D721Med (cell line): ENCODE data around the gene FAM151A.

Experiments used
- DNase-seq: peaks from one replicate; pipeline ENCODE4 v3.0.0; 2011; ENCODE audit warnings: low spot score; ENCODE audit not compliant: insufficient read length
- FAIRE-seq: peaks from 2 replicates; lab custom pipeline; 2011; peaks lifted over from hg19 to GRCh38; lab: Jason Lieb, UNC
- TF ChIP-seq, protein P1 (sequence below): IDR thresholded peaks from 2 replicates; pipeline ENCODE4 v1.5.1; 2012; ENCODE audit warnings: mild to moderate bottlenecking, control low read depth; ENCODE audit not compliant: insufficient read depth; ENCODE audit errors: missing control alignments

Gene FAM151A

DNA sequence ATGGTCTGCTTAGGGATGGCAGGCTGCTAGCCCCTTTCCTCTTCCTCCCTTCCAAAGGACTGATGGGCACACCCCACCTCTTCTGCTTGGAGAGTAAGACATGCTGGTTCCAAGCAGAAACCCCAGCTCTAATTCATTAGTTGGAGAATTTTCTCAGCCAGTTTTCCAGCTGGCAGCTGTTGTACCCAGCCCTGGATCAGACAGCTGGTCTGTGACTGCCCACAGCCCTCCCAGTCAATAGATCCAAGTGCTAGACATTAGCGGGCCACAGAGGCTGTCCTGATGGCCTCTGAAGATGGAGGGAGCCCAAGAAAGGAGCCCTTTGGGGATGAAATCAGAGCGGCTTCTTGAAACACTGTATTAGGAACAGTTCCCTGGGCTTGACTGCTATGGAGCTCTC lies 39.5 kb downstream of the FAM151A start:
- TF ChIP-seq, protein P1, sequence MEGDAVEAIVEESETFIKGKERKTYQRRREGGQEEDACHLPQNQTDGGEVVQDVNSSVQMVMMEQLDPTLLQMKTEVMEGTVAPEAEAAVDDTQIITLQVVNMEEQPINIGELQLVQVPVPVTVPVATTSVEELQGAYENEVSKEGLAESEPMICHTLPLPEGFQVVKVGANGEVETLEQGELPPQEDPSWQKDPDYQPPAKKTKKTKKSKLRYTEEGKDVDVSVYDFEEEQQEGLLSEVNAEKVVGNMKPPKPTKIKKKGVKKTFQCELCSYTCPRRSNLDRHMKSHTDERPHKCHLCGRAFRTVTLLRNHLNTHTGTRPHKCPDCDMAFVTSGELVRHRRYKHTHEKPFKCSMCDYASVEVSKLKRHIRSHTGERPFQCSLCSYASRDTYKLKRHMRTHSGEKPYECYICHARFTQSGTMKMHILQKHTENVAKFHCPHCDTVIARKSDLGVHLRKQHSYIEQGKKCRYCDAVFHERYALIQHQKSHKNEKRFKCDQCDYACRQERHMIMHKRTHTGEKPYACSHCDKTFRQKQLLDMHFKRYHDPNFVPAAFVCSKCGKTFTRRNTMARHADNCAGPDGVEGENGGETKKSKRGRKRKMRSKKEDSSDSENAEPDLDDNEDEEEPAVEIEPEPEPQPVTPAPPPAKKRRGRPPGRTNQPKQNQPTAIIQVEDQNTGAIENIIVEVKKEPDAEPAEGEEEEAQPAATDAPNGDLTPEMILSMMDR: no peak
- FAIRE-seq: no peak
- no peak for DNase-seq

DNA sequence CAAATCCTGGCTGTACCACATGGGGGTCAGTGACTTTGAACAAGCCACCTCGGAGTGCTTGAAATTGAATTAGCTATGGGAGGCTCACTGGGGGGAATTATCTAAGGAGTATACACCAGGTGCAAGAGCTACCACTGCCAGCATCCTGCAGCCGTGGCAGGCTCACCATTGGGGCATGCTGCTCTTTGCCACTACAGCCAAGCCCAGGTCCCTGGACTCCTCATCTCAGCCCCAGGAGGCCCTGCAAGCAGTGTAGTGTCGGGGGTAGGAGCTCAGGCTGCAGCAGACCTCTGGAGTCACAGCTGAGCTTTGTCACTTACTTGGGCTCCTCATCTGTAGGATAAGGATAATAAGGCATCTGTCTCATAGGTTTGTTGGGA lies 40.0 kb downstream of the FAM151A start:
- no peak for DNase-seq
- TF ChIP-seq, protein P1: no peak
- no peak for FAIRE-seq

DNA sequence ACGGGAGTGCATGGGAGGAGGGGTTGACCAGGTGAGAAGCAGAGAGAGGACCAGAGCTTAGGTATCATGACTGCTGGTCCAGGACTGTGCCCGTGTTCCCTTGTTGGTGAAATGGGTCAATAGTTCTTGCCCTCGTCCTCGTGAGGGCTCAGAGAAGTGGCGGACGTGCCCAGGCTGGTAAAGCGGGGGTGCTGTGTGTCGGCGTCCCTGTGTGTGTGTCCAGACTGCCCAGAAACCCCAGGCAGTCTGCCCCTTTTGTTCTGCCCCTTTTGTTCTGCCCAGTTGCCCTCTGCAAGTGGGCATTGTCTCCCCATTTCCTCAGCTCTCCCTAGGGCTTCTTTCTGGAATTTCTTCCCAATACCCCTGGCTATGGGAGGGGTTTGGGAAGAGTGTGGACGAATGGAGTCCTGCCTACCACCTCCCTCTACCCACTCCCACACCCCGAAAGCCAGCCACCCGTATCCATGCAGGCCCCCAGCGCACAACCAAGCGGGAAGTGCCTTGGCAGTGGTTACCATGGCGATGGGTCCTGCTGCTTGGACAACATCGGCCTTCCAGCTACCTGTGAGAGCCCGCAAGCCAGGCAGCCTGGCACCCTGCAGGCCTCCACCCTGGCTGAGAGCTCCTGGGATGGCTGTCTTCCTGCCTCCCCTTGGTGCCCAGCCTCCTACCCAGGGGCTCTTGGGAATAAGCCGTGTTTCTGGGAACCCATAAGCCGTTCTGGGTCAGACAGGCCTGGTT lies 40.6 kb downstream of the FAM151A start:
- no peak for FAIRE-seq
- DNase-seq: no peak
- TF ChIP-seq, protein P1: no peak

DNA sequence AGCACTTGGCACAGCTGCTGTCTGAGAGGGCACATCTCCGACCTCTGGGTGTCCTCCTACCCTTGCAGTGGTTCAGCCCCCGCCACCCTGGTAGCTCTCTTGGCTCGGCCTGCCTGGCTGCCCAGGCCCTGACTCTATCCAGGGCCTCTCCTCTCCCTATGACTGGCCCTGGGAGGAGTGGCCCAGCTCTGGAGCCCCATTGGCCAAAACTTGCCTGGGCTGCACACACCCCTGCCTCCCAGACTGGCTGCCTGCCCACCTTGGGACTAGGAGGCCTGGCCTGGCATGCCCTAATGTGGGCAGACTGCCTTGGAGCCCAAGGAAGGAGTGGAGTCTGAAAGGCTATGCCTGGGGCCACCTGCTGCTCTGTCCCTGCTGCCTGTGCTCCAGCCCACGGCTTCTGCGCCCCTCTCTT lies 41.7 kb downstream of the FAM151A start:
- TF ChIP-seq, protein P1: no peak
- no peak for DNase-seq
- no peak for FAIRE-seq

DNA sequence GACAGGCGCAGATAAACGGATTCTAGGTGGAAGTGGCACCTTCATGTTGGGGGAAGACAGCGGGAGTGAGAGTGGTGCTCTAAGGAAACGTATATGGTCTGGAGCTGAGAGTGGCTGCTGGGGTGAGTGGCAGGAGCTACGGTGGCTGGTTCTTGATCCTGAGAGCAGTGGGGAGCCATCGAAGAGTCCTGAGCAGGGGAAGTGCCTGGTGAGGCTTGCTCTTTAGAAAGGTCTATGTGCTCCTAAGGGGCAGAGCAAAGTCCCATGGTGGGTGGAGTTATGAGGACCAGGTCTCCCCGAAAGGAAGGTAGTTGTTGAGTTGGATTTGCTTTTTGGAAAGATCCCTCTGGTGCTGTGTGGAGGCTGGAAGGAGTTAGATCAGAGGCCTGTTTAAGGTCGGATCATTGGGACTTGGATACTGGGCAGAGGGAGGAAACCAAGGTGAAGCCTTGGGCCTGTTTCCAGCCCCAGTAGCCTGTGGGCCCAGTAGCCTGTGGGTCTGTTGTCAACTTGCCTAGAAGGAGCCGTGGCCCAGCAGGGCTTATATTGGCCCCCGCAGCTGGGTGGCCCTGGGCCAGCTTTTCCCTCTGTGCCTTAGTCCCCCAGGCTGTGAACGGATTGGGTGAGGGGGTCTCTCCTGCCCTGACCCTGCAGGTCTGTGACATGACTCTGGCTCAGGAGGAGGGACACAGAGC lies 42.3 kb downstream of the FAM151A start:
- FAIRE-seq (no peak), DNase-seq (no peak)
- TF ChIP-seq, protein P1: no peak

DNA sequence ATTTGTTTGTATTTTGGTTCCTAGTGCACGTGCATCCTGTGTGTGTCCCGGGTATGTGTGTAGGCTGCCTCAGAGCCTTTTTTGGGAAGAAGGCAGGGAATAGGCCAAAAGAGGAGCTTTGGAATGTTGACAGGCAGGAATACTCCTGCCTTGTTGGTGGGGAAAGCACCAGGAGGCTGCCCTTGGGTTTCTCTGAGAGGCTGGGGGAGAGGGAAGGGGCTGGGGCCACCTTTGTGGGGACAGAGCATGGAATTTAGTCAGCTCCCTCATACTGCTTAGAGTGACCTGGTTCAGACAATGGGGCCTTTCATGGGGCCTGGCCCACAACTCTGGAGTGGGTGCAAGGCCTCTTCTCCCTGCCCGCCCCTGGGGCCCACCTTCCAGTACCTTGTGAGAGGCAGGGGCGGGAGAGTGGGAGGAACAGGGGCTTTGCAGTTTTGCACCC lies 44.0 kb downstream of the FAM151A start:
- no peak for FAIRE-seq
- DNase-seq: no peak
- TF ChIP-seq, protein P1: no peak

DNA sequence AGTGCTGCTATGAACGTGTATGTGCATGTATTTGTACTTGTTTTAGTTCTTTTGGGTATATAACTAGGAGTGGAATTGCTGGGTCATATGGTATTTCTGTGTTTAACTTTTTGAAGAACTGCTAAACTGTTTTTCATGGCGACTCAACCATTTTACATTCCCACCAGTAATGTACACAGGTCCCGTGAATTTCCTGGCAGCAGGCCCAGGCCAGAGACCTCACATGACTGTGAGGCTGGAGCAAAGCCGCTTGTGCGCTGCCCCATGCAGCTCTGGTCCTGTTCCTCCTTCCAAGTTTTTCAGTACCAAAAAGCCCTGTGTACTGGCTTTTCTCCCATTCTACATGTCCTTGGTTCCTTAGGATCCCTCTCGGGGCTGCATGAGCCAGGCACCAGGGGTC lies 45.7 kb downstream of the FAM151A start:
- FAIRE-seq: no peak
- no peak for DNase-seq
- TF ChIP-seq, protein P1: no peak
